ENCODE data around the gene TXNIP.
A peak's percentile ranks its signal among the peaks of the same experiment; 100 is the strongest.

TXNIP gene

DNA sequence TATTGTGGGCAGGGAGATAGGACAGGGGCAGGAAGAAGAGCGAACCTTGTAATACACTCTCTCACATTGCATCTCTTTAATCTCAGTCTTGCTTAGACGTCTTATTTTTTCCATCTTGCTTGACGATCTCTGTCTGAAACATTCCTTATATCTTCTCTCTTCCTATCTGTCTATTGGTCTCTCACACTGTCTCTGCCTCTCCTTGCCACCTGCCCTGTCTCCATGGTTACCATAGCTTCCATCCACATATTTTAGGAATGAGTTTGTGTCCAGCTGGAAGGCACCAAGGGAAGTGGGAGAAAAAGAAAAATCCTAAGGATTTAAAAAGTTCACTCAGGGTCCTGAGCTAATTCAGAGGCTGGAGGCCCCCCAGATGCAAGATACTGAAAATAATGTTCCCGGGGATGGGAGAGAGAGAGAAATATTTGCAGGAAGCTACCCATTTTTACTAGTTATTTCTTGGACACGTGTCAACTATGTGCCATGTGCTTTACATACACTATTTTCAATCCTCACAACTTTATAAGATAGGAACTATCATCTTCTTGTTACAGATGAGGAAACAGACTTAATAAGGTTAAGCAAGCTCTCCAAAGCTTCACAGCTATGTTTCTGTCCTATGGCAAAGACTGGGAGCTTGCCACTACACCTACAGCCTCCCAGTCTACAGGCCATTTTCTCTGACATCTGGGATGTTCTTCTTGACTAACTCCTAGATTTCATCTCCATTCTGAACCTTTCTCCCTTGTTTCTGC is 32.9 kb downstream of the TXNIP start:
- no peak for DNase-seq (ENCODE audit: low read depth in 2 of 2)

DNA sequence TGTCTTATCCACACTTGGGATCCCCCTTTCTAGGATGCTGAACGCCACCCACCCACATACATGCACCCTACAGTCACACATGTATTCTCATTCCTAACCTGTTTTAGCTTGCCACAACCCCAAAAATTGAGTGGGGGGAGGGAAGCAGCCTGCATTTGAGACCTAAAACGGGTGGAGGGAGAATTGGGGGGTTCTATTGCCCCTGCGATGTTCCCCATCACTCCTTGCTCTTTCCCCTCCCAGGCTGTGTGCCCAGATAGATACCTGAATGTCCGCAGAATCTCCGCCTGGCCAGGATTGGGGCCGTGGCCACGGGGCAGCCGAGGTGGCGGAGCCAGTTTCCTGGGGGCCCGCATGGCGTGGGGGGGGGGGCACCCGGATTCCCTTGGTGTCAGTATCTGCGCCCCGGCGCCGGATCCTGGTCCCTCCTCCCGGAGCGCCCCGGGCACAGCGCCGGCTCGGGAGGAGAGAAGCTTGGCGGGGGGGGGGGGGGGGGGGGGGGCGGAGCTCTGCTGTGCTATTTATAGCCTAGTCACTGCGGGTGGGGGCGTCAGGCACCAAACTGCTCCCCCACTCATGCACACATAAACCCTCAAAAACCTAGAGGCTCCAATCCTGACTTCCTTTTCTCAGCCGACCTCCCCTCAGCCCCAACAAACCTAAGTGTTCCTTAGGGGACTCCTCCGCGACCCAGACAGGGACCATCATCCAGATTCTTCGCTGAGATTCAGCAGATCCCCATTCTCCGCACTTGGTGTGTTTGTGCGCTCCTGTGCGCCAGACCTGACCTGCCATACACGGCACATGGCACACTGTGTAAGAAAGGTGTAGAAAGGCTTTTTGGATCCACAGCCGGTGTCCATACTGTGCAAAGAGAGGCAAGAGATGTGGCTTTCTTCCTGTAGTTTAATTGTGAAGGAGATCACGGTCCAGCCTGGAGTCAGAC is 33.9 kb downstream of the TXNIP start:
- DNase-seq (ENCODE audit: low read depth in 2 of 2) = no peak

DNA sequence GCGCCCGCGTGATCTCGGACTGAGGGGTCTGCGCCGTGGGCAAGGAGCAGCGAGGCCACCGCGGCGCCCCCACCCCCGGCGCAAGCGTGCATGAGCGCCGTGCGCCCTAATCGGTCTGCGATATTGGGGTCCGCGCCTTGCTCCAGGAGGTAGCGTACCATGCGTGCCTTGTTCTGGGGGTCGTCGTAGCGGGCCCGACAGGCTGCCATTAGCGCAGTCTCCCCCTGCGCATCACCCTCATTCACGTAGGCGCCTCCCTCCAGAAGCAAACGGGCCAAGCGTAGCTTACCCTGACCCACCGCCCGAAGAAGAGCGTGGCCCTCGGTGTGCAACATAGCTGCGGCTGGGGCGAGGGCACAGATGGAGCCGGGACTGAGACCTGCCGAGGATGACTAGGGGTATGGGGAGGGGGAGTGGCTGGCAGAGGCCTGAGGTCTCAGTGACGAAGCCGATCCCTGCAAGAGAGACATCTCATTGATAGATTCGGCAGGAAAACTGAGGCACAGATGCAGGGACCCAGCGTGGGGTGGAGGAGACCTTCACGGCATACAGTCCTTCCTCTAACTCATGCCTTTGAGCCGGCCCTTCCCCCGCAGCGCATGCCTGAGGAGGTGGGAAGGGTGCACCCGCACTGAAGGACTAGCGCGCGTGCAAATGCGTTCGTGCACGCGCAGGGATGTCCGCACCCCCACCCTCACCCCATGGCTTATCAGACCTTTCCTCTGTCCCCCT is 34.8 kb downstream of the TXNIP start:
- DNase-seq (ENCODE audit: low read depth in 2 of 2) = no peak

DNA sequence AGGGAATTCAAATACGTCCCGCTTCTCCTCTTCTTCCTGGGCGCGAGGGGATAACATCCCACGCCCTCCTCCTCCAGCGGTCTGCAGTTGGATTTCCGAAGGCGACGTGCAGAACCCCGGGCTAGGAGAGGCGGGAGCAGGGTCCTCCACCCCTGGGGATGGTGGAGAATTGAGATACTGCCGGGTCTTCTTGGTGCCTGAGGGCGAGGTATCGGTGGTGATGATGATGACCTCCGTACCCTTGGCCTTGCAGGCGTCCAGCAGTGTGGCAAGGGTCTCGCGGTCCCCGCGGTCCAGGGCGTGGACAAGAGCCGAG is 35.3 kb downstream of the TXNIP start:
- no peak for DNase-seq (ENCODE audit: low read depth in 2 of 2)

DNA sequence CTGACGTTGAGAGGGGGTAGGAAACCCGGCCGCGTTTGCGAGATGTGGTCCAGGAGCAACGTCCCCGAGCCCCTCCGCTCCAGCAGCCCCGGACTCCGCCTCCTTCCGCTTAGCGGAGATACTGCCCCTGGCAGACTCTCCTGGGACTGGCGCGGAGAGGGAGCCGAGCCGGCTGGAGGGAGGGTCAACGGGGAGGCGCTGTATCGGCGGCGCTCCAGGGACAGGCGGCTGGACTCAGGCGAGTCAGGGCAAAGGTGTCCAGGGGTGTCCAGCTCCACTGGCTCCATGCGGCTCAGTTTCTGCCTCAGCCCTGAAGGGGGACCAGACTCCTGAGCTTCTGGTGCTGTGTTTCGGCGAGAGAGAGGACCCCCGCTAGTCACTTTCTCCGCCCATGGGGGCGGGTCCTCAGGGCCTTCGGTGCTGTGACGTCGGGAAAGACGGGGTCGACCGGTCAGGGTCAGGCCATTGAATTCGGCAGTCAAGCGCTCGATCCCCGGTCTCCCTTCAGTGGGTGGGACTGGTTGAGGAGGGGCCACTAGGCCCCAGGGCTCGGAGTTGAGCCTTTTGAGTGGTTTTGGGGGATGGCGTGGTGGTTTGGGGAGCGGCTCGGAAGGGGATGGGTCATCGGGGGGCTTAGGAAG is 35.8 kb downstream of the TXNIP start:
- DNase-seq (ENCODE audit: low read depth in 2 of 2) = peak in 1 of 2 donors; percentile 31

DNA sequence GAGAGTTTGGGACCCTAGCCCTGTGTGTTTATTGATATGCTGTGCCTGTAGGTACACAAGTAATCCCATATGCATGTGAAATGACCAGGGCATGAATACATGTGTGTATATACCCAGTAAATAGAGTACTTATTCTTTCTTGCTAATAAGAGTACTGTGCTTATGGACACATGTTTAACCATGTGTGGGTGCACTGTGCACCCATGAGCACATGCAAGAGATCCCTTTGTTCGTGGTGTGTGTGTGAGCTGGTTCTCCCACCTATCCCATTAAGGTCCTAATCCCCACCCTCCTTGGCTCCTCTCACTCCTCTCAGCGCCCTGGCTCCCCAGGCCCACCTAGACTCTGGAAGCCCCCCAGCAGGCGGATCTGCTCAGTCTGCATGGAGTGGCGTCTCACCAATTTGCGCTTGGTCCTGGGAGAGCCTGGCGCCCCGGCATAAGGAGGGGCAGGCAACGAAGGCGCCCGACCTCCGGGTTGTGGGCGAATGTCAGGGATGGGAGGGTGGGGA is 36.4 kb downstream of the TXNIP start:
- no peak for DNase-seq (ENCODE audit: low read depth in 2 of 2)

DNA sequence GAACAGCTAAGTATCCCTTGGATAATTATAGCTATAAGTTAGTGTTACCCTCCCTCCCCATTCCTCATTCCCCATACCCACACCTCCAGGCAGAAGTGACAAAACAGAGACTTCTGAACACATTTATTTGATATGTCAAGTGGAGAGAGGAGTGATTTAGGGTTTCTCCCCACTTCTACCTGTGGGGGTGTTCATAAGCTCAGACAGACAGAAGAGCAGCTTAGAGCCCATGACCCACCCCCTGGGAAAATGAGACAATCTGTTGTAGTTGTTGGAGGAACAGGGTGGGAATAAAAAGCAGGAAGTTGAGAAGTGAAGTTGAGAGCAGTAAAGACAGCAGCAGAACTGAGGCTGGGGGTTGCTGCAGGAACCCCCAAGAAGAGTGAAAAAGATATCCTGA is 37.0 kb downstream of the TXNIP start:
- no peak for DNase-seq (ENCODE audit: low read depth in 2 of 2)

DNA sequence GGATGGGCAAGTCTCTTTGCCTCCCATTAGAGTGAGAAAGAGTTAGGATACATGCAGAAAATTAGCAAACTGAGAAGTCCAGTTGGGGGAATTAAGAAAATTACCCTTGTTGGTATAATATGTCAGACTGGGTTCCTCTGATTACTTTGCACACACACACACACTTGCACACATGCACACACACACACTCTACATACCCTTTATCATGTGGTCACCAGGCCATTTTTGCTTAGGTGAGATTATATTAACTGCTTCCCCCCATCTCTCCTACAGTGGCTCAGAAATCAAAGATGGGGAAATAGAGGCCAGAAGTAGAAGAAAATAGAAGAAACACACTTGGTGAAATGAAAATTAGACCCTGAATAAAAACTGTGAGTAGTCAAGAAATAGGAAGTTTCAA is 37.6 kb downstream of the TXNIP start:
- DNase-seq (ENCODE audit: low read depth in 2 of 2) = no peak

DNA sequence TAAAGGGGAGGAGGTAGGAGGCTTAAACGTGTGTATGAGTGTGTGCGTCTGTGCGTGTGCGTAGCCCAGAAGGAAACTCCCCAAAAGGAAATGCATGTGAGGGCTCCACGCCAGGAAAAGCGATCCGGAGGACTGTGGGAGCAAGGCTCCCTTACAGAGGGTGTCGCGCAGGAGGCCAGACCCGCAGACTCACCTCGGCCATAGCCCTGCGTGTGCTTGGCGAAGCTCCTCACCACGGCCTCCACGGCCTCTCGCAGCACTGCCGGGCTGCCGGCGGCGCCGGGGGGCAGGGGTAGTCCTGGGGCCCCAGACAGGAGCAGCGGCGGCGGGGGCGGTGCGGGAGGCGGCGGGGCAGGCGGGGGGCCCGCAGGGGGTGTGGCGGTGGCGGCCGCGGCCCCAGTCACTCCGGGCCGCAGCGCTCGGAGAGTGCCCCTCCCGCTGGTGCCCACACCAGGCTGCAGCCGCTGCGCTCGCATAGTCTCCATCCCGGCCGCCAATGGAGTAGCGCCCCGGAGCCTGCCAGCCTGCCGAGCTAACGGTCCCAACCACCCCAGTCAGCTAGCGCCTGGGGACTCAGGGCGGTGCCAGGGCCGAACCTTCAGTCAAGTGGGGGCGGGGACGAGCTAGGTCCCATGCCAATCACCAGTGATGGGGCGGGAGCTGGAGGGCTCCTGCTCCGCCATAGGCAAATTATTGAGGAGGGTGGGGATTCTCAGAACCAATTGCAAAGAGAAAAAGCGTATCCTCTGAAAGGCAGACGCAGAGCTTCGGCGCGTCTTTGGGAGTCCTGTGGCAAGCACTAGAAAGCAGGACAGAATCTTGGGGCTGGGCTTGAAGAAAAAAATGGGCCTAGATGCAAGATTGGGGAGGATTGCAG is 38.7 kb downstream of the TXNIP start, which contains the start of gene LIX1L:
LIX1L (minus strand) TSS at position 575 of the 877 bp plus-strand sequence; CDS start at position 485, 90 bp downstream.
- peak; percentile 88 for DNase-seq (ENCODE audit: low read depth in 2 of 2)

DNA sequence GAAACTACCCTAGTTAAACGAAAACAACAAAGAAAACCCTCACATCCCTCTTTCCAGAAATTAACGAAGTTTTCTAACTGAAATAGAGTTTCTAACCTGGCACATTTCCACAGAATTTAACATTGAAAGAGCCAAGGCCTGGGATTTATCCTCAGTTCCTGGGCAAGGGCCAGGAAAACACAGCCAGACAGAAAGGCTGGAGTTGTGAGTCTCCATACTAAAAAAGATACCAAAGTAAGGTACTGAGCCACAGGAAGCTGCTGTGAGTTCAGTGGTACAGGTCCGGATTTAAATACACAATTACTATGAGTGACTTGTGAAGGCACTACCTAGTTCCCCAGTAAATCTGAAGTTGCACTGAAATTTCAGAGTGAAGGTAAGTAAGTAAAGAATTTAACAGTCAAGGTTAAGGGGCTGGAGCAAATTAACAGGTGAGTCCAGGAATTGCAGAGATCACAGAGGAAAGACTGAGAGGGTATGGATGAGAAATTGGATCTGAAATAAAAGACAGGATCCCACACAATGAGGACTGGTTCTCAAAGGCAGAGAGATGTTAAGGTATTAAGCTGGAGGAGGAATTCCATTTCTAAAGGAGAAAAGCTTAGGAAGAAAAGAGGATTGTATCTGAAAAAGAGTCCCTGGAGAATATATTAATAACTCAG is 39.5 kb downstream of the TXNIP start:
- DNase-seq (ENCODE audit: low read depth in 2 of 2) = no peak

DNA sequence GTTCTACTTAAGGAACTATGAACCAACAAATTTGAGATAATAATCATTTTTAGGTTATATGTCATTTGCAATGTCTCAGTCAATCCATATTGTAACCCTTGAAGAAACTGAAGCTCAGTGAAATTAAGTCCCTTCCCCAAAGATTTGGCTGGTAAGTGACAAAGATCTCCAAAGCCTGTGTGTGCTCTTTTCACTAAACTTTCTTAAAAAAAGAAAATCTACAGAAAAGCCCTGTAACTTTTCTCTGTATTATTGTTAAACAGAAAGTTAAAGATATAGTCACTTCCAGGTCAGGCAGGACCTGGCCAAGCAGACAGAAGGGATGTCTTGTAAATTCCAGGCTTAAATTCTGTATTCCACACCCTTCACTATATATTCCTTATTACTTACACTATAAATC is 40.0 kb downstream of the TXNIP start:
- no peak for DNase-seq (ENCODE audit: low read depth in 2 of 2)

DNA sequence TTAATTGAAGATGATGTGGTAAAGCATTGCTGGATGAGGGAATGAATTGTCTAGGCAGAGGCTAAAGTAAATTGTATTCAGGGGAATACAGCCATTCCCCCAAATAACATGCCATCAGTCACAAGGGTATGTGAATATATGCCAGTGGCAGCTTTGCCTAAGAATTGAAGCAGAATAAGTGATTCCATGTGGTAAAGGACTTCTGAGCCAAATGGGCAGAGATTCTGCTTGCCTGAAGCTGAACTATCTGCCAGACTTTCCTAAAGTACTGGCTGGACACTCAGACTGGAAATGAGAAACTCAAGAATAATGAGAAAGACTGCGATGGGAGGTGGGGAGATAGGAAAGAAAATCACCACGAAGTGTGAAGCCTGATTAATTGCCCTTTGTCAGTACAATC is 40.9 kb downstream of the TXNIP start:
- no peak for DNase-seq (ENCODE audit: low read depth in 2 of 2)

DNA sequence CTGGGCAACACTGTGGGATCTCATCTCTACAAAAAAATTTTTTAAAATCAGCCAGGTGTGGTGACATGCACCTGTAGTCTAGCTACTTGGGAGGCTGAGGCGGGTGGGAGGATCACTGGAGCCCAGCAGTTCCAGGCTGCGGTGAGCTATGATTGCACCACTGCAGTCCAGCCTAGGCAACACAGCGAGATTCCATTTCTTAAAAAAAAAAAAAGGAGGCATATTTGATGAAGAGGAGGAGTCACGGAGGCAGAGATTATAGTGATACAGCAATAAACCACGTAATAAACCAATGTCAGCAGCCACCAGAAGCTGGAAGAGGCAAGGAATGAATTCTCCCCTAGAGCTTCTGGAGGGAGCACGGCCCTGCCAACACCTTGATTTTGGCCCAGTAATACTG is 42.5 kb downstream of the TXNIP start:
- no peak for DNase-seq (ENCODE audit: low read depth in 2 of 2)

DNA sequence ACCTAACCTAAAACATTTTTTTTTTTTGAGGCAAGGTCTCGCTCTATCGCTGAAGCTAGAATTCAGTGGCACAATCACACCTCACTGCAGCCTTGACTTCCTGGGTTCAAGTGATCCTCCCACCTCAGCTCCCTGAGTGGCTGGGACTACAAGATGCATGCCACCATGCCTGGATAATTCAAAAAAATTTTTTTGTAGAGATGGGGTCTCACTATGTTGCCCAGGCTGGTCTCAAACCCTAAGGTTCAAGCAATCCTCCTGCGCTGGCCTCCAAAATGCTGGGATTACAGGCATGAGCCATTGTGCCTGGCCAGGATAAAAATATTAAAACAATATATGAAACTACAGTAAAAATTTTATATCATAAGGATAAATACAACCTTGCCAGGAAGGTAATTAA is 43.5 kb downstream of the TXNIP start:
- no peak for DNase-seq (ENCODE audit: low read depth in 2 of 2)

DNA sequence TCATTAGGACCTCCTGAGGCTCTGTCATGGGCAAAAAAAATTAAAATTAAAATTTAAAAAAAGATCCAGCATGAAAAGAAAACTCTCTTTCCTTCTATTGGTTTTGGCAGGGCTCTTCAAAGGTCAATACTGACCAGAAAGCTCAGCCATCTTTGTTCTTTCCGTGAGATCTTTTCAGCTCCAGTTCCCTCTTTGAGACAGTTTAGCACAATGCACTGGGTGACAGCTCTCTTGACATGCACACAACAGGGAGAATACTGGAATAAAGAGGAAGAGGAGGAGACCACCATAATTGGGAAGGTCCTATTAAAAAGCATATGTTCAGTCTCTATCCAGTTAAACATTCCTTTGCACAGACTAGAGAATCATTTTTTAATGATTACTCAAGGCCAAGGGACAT is 44.9 kb downstream of the TXNIP start:
- no peak for DNase-seq (ENCODE audit: low read depth in 2 of 2)

DNA sequence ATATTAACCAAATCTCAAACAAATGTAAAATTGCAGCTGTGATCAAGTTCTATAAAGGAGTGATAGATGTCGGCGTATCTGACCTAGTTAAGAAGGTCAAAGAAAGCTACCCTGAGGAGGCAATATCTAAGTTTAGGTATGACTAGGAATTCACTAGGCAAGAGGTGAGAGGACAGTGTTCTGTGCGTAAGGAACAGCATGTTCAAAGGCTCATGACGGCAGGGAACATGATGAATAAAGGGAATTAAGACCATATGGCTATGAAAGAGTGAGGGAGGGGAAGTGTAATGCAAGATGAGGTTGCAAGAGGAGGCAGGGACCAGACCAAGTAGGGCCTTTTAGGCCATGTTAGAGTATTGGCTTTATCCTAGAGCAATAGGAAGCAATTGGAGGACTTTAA is 47.2 kb downstream of the TXNIP start:
- no peak for DNase-seq (ENCODE audit: low read depth in 2 of 2)

DNA sequence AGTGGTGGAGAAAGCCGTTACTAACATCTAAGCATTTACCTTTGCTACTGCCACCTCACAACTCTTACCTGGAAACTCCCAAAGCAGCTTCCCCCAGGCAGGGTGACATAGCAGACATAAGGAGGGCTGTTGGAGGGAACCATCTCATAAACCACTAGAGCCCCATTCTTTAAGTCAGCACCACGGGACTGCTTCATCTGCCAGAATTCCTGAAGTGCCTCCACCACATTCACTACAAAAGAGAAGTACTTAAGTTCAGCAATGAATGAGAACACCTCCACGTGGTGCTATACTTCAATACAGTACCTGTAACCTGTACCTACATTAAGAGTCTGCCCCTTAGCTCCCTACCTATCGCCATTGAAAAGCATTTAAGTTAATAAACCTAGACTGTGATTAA is 48.8 kb downstream of the TXNIP start:
- no peak for DNase-seq (ENCODE audit: low read depth in 2 of 2)

DNA sequence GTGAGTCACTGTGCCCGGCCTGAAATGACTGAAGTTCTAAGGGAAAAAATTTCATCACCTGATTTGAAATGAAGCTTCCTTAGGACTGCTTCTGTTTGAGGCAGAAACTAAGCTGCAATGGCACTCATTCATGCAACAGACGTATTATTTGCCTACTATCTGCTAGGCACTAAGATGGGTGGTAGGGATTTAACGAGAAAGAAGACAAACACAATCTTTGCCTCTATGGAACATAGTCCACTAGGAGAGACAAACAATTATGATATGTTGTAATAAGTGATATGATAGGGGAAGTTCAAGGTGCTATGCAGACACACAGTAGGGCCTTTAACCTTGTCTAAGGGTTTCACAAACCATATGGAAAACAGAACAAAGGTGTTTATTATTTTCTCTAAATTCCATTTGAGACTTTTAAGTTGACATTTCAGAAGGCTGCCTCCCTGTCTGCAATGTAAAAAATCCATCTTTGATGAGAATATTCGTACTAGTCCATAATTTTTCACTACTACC is 49.8 kb downstream of the TXNIP start:
- no peak for DNase-seq (ENCODE audit: low read depth in 2 of 2)

DNA sequence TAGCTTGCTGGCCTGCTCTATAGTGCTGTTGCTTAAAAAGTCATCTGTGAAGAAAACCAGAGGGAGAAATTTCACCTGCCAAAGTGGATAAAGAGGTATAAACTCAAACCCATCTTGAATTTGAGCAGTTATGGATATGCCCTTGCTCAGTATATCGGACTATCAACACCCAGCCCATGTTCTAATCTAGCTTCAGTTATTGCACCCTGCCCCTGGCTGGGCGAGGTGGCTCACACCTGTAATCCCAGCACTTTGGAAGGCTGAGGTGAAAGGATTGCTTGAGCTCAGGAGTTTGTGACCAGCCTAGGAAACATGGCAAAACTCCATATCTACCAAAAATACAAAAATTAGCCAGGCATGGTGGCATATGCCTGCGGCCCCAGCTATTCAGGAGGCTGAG is 51.8 kb downstream of the TXNIP start:
- no peak for DNase-seq (ENCODE audit: low read depth in 2 of 2)

DNA sequence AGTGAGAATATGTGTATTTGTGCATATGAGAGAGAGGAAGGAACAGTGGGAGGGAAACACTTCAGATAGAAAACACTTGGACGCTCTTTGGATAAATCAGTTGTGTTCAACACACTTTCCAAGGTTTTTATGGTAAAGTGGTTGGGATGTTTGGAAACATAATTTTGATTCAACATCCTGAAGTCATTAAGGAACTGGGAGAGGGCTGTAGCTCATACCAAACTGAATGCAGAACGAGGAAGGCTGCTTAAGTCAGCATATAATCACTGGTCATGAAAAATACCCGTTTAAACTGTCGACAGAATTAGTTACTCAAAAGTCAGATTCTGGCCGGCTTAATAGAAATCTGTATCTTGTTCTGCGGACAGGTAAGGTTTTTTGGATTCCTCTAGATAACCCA is 53.5 kb downstream of the TXNIP start:
- no peak for DNase-seq (ENCODE audit: low read depth in 2 of 2)
